GM10266 (cell line): ENCODE measurements around the gene ATP10A.

ENCODE experiments used
- DNase-seq: peaks from one replicate; pipeline ENCODE4 v3.0.0; 2012; ENCODE audit errors: extremely low spot score
- CTCF ChIP-seq: IDR thresholded peaks from 2 replicates; pipeline ENCODE4 v1.5.1; 2012; ENCODE audit warnings: mild to moderate bottlenecking, low read depth; ENCODE audit not compliant: control insufficient read depth, insufficient read depth; ENCODE audit errors: missing control alignments

Gene ATP10A

GRCh38 chr15:25733036-25733855 lies 129.9 kb downstream of the ATP10A start:
- TF ChIP-seq CTCF: no peak
- DNase-seq: no peak

GRCh38 chr15:25732191-25732590 lies 130.9 kb downstream of the ATP10A start:
- no peak for TF ChIP-seq CTCF
- DNase-seq: no peak

- no peak for DNase-seq
- no peak for TF ChIP-seq CTCF
Observed at GRCh38 chr15:25731411-25731810, 131.7 kb downstream of the ATP10A start.

GRCh38 chr15:25730918-25731317 lies 132.2 kb downstream of the ATP10A start:
- no peak for TF ChIP-seq CTCF
- DNase-seq: no peak

- DNase-seq: no peak
- TF ChIP-seq CTCF: no peak
Observed at GRCh38 chr15:25728816-25729215, 134.3 kb downstream of the ATP10A start.

- TF ChIP-seq CTCF: no peak
- no peak for DNase-seq
Observed at GRCh38 chr15:25727867-25728600, 135.1 kb downstream of the ATP10A start.

GRCh38 chr15:25727116-25727515 lies 136.0 kb downstream of the ATP10A start:
- no peak for DNase-seq
- no peak for TF ChIP-seq CTCF
